GM12878 (cell line): ENCODE results near the gene BTNL9. TPM values are rescaled to one million over a fixed set of nuclear protein-coding genes. Genes with fewer than 3 reads are reported as not detected.

ENCODE experiments used
- ATAC-seq: fragments of 200-7000 bp; cut with Tn5 transposase; 3 replicates; pipeline ENCODE4 v1.9.1; 2020; ENCODE audit warnings: mild to moderate bottlenecking, moderate library complexity
- BruUV-seq: library from RNA; stranded (reverse); fragments of 400-500 nt; replicated peaks from 2 replicates; lab custom pipeline; 2021; lab: Mats Ljungman, UMichigan
- CTCF ChIA-PET: fragments of 300-600 bp; sonication (Branson Sonifier 250); formaldehyde crosslinking; extraction: SDS; loops from one replicate; lab custom pipeline; 2021; ENCODE audit warnings: inconsistent platforms; lab: Yijun Ruan, JAX
- POLR2A ChIA-PET: fragments of 350-600 bp; formaldehyde crosslinking; extraction: SDS; loops from one replicate; lab custom pipeline; 2021; ENCODE audit warnings: inconsistent platforms; lab: Charles Lee
- RAD21 ChIA-PET: fragments of 300-600 bp; sonication (Branson Sonifier 250); formaldehyde crosslinking; loops from one replicate; lab custom pipeline; 2023; ENCODE audit warnings: antibody characterized with exemption; ENCODE audit not compliant: unreplicated experiment; lab: Charles Lee
- SMC1A ChIA-PET: fragments of 300-600 bp; sonication (Branson Sonifier 250); formaldehyde crosslinking; loops from one replicate; lab custom pipeline; 2023; ENCODE audit not compliant: unreplicated experiment, uncharacterized antibody; lab: Charles Lee
- DNase-seq: peaks from one replicate; pipeline ENCODE4 v3.0.0-alpha.2; 2011; ENCODE audit warnings: low read depth, low spot score
- FAIRE-seq: peaks from 3 replicates; lab custom pipeline; 2011; peaks lifted over from hg19 to GRCh38; lab: Jason Lieb, UNC
- H2AFZ ChIP-seq: 2 replicates; pipeline ENCODE4 v1.6.0; 2011; ENCODE audit warnings: low read depth, low read length, control low read depth; ENCODE audit not compliant: control insufficient read depth
- H3K27ac ChIP-seq: 2 replicates; pipeline ENCODE4 v1.5.1; 2011; ENCODE audit warnings: control low read depth; ENCODE audit not compliant: control insufficient read depth, insufficient read depth
- H3K27me3 ChIP-seq, 2 experiments: replicated peaks in 1 of 2; 2 replicates each; pipeline versions ENCODE4 v1.6.0 to v1.6.1; 2011; ENCODE audit warnings: low read length in 1 of 2; ENCODE audit not compliant: control insufficient read depth in 2 of 2, insufficient read depth in 2 of 2
- H3K36me3 ChIP-seq, 2 experiments: 2 replicates each; pipeline ENCODE4 v1.5.1; 2011; ENCODE audit warnings: low read length in 1 of 2; ENCODE audit not compliant: control insufficient read depth in 2 of 2, insufficient read depth in 2 of 2
- H3K4me1 ChIP-seq: 2 replicates; pipeline ENCODE4 v1.6.1; 2011; ENCODE audit warnings: mild to moderate bottlenecking, low read length, moderate library complexity, mixed read lengths; ENCODE audit not compliant: control insufficient read depth, insufficient read depth
- H3K4me2 ChIP-seq: 2 replicates; pipeline ENCODE4 v1.6.0; 2011; ENCODE audit warnings: control low read depth; ENCODE audit not compliant: control insufficient read depth, insufficient read depth
- H3K4me3 ChIP-seq: fragments of 200-600 bp; sonication (generic); 2 replicates; pipeline ENCODE4 v1.5.1; 2016
- H3K79me2 ChIP-seq: 2 replicates; pipeline ENCODE4 v1.6.0; 2011; ENCODE audit warnings: low read length; ENCODE audit not compliant: control insufficient read depth, insufficient read depth
- H3K9ac ChIP-seq: 2 replicates; pipeline ENCODE4 v1.8.0; 2011; ENCODE audit warnings: low read length, control low read depth, mixed read lengths; ENCODE audit not compliant: control insufficient read depth, insufficient read depth
- H3K9me3 ChIP-seq: replicated peaks from 3 replicates; pipeline ENCODE4 v1.5.1; 2011; ENCODE audit warnings: mild to moderate bottlenecking, low read length; ENCODE audit not compliant: control insufficient read depth, insufficient read depth
- H4K20me1 ChIP-seq: 2 replicates; pipeline ENCODE4 v1.6.0; 2011; ENCODE audit not compliant: control insufficient read depth, insufficient read depth
- BCL11A ChIP-seq: IDR thresholded peaks from 2 replicates; pipeline ENCODE4 v1.6.1; 2011; ENCODE audit warnings: low read depth, low read length
- BMI1 ChIP-seq: fragments of 450-650 bp; IDR thresholded peaks from 2 replicates; pipeline ENCODE4 v1.6.1; 2016; ENCODE audit warnings: mild to moderate bottlenecking, moderate library complexity, borderline replicate concordance
- CEBPB ChIP-seq, 2 experiments: fragments of 150-350 bp in 1 of 2; IDR thresholded peaks; 2 replicates each; pipeline ENCODE4 v1.6.1; 2012 to 2014; ENCODE audit warnings: low read depth in 2 of 2, low read length in 2 of 2, borderline replicate concordance in 1 of 2, inconsistent platforms in 1 of 2
- EZH2 ChIP-seq: IDR thresholded peaks from 2 replicates; pipeline ENCODE4 v1.6.1; 2012; ENCODE audit warnings: low read depth, mild to moderate bottlenecking, control low read depth, inconsistent platforms, low read length, borderline replicate concordance; ENCODE audit not compliant: control insufficient read depth
- GABPA ChIP-seq: IDR thresholded peaks from 2 replicates; pipeline ENCODE4 v1.6.1; 2014; ENCODE audit warnings: antibody characterized with exemption, low read depth, mild to moderate bottlenecking, inconsistent platforms
- IKZF1 ChIP-seq: fragments of 450-650 bp; conservative IDR thresholded peaks from 2 replicates; pipeline ENCODE4 v1.6.1; 2017; ENCODE audit warnings: antibody characterized with exemption, mild to moderate bottlenecking
- IRF4 ChIP-seq: IDR thresholded peaks from 2 replicates; pipeline ENCODE4 v1.6.1; 2011; ENCODE audit warnings: low read depth, low read length
- POLR2A ChIP-seq: IDR thresholded peaks from 2 replicates; pipeline ENCODE4 v1.6.1; 2011; ENCODE audit warnings: low read depth, mild to moderate bottlenecking, low read length
- REST ChIP-seq: IDR thresholded peaks from 2 replicates; pipeline ENCODE4 v1.6.1; 2012; ENCODE audit warnings: mild to moderate bottlenecking, low read depth, low read length
- SUZ12 ChIP-seq: fragments of 200-600 bp; sonication (generic); IDR thresholded peaks from one replicate; pipeline ENCODE4 v1.6.1; 2018; ENCODE audit warnings: antibody characterized with exemption, mild to moderate bottlenecking; ENCODE audit not compliant: unreplicated experiment
- WGBS: methylation state at CpG from one replicate; pipeline ENCODE4 v1.1.6; 2016; ENCODE audit warnings: low lambda C conversion rate; ENCODE audit not compliant: insufficient replicate concordance, insufficient coverage; ENCODE audit errors: missing lambda C conversion rate; 5-methylcytosine and 5-hydroxymethylcytosine counted together
- in situ Hi-C: fragments of 300-500 bp; cut with MboI; formaldehyde crosslinking; loops from 9 replicates; pipeline ENCODE4 v1.14.3; 2018; ENCODE audit warnings: mixed read lengths
- intact Hi-C: fragments of 100-400 bp; cut with micrococcal nuclease; formaldehyde crosslinking; loops from one replicate; pipeline ENCODE4 v1.14.2; 2022; ENCODE audit not compliant: unreplicated experiment
- polyA plus RNA-seq, 11 experiments: library from polyadenylated mRNA; depleted of rRNA in 4 of 11; unstranded in 6 of 11; stranded (reverse) in 5 of 11; fragments of >200 nt; fragmentation: Nextera tagmentation in 4 of 11; fragmentation: Illumina TruSeq in 1 of 11; extraction: Ambion mirVana in 4 of 11; extraction: Trizol in 1 of 11; gene quantifications; 1 replicate in 1 of 11; 2 replicates in 10 of 11; pipeline versions ENCODE4 v1.2.1 to v1.2.3, GENCODE V29; 2011 to 2016; ENCODE audit warnings: inconsistent platforms in 2 of 11, missing spikeins in 2 of 11, low read depth in 1 of 11
- total RNA-seq, 4 experiments: library from RNA; depleted of rRNA in 3 of 4; stranded (reverse); fragments of >200 nt in 3 of 4; fragmentation: Illumina TruSeq in 1 of 4; extraction: Trizol in 1 of 4; gene quantifications; 2 replicates each; pipeline versions ENCODE4 v1.2.1 to v1.2.3, GENCODE V29; 2013 to 2021

Gene BTNL9
- total and polyA plus RNA-seq, 10 of the 15 experiments (the other 5 are each of a cell fraction or from before 2014, with no cell fraction given): 0.01 to 16.5 (median 0.06) TPM; not detected in 5

DNA sequence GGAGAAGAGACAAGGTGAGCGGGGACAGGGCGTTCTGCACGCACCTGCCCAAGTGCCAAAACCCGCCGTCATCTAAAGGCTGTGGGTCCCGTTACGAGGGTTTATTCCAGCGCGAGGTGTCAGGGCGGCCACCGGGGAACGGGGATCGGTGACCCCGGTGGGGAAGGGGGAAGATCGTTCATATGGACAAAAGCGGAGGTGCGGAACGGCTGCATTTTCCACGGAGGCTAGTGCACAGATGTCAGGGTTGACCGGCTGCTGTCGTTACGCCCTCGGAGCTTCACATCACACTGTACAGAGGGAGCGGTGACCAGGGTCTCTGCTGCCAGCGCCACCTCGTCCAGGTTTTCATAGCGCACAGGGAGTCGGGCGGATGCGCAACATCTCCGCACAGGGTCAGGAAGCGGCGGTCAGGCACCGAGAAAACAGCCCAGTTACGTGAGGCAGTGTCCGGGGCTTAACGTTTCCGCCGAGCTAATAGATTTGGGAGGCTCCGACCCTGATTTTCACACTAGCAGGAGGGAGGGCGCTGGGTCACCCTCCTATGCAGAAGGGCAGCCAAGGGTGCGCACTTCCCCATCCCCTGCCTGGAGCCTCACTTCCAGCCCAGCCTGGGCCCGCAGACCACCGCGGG, 13.5 kb downstream of the BTNL9 start:
- no TSS peak for BruUV-seq
- H3K9ac ChIP-seq: no peak overlapping the region
- no peak for DNase-seq

GRCh38 chr5:181054138-181054537, 14.1 kb downstream of the BTNL9 start:
- peaks cover 12% of the 10 kb centered on the region for H3K4me1 ChIP-seq
- H3K4me3 ChIP-seq: no peak overlapping the region
- peaks cover 8 to 10% of the 10 kb centered on the region in 2 experiments for H3K27me3 ChIP-seq
- no peaks in the 10 kb centered on the region for H4K20me1 ChIP-seq
- H3K9ac ChIP-seq: no peak overlapping the region
- FAIRE-seq (no peak), ATAC-seq (no peak), DNase-seq (no peak)
- no peaks in the 10 kb centered on the region for H3K36me3 ChIP-seq
- ChIA-PET POLR2A (interaction anchor here (0.6 to 1.4 kb wide), 4 partner anchors 46 to 109 kb away, joined by 3 to 4 read pairs (median 3); no protein-coding TSS in a partner anchor), RAD21 (interaction anchor here (0.6 to 1.9 kb wide), 2 partner anchors 96 to 168 kb away, joined by 3 to 4 read pairs; no protein-coding TSS in a partner anchor), SMC1A (interaction anchor here (0.9 to 2.4 kb wide), 4 partner anchors 13 to 185 kb away, joined by 3 to 8 read pairs (median 6); no protein-coding TSS in a partner anchor), CTCF (interaction anchor here (0.7 to 2.1 kb wide), 4 partner anchors 10 to 192 kb away, joined by 3 to 6 read pairs (median 3); no protein-coding TSS in a partner anchor)
- no peaks in the 10 kb centered on the region; the same call in 2 of the 3 replicates for H3K9me3 ChIP-seq
- TF ChIP-seq BCL11A (no peak), IRF4 (no peak), REST (no peak)
- in situ Hi-C loops: no loop called here
- no peak overlapping the region for H2AFZ ChIP-seq
- WGBS: 27% methylated on average over 7 of the region's 7 CpGs
- intact Hi-C loops: loop anchor here (5.0 to 10.0 kb wide), 2 partner anchors 101 to 187 kb away; no protein-coding TSS in a partner anchor
- H3K27ac ChIP-seq: no peak overlapping the region
- BruUV-seq: no TSS peak
- no peaks in the 10 kb centered on the region for H3K79me2 ChIP-seq
- H3K4me2 ChIP-seq: no peak overlapping the region

More for the DNA sequence above, 13.5 kb downstream of the BTNL9 start:
- Histone ChIP-seq H3K27me3 (peaks cover 8 to 10% of the 10 kb centered on the region in 2 experiments), H3K36me3 (no peaks in the 10 kb centered on the region), H3K79me2 (no peaks in the 10 kb centered on the region), H3K4me1 (peaks cover 12% of the 10 kb centered on the region), H2AFZ (no peak overlapping the region), H3K4me2 (peak overlapping the region; percentile 56), H3K9me3 (no peaks in the 10 kb centered on the region; the same call in 2 of the 3 replicates), H4K20me1 (no peaks in the 10 kb centered on the region), H3K27ac (no peak overlapping the region), H3K4me3 (peak overlapping the region; percentile 57; the same call in 1 of the 2 replicates)
- ATAC-seq: peak; percentile 30; the same call in 2 of the 3 replicates
- ChIA-PET POLR2A (interaction anchor here (1.1 kb wide), 1 partner anchor 77 kb away, joined by 4 read pairs; no protein-coding TSS in a partner anchor), CTCF (interaction anchor here (0.7 to 2.1 kb wide), 3 partner anchors 11 to 192 kb away, joined by 3 to 6 read pairs (median 3); no protein-coding TSS in a partner anchor), RAD21 (interaction anchor here (1.9 kb wide), 1 partner anchor 97 kb away, joined by 4 read pairs; no protein-coding TSS in a partner anchor), SMC1A (interaction anchor here (1.1 to 2.4 kb wide), 3 partner anchors 28 to 185 kb away, joined by 5 to 8 read pairs (median 6); no protein-coding TSS in a partner anchor)
- FAIRE-seq: no peak
- in situ Hi-C loops (no loop called here), intact Hi-C loops (loop anchor here (5.0 to 10.0 kb wide), 2 partner anchors 101 to 186 kb away; no protein-coding TSS in a partner anchor)
- WGBS: 2% methylated on average over 44 of the region's 45 CpGs
- TF ChIP-seq GABPA: no peak
- 0 out of 2 replicates have a peak, but pooled peaks have one; percentile 22 for TF ChIP-seq IKZF1
- TF ChIP-seq BMI1: no peak
- peak; percentile 6 for TF ChIP-seq SUZ12
- 0 out of 2 replicates have a peak, but pooled peaks have one; percentile 75 for TF ChIP-seq EZH2
- no peak for TF ChIP-seq POLR2A
- no peak for TF ChIP-seq CEBPB (IDR thresholded peaks at IDR 0.05; ENCODE audit: borderline replicate concordance in 1 of 2, low read depth in 2 of 2, low read length in 2 of 2)
